ENCODE data around the gene MRPL19.

MRPL19 gene

GRCh38 chr2:75616406-75616805 lies 30.2 kb upstream of the MRPL19 start:
- no peak for DNase-seq (ENCODE audit: low read depth)

GRCh38 chr2:75616933-75617332 lies 29.6 kb upstream of the MRPL19 start:
- no peak for DNase-seq (ENCODE audit: low read depth)

- DNase-seq (ENCODE audit: low read depth) = peak; percentile 36
Measured at GRCh38 chr2:75619956-75620740, 26.4 kb upstream of the MRPL19 start.

- no peak for DNase-seq (ENCODE audit: low read depth)
Measured at GRCh38 chr2:75621228-75621627, 25.4 kb upstream of the MRPL19 start.

- no peak for DNase-seq (ENCODE audit: low read depth)
Measured at GRCh38 chr2:75622500-75622899, 24.1 kb upstream of the MRPL19 start.

- no peak for DNase-seq (ENCODE audit: low read depth)
Measured at GRCh38 chr2:75622929-75623328, 23.7 kb upstream of the MRPL19 start.

- peak; percentile 78 for DNase-seq (ENCODE audit: low read depth)
Measured at GRCh38 chr2:75627902-75628504, 18.6 kb upstream of the MRPL19 start.

- peak; percentile 31 for DNase-seq (ENCODE audit: low read depth)
Measured at GRCh38 chr2:75632091-75632701, 14.4 kb upstream of the MRPL19 start.

- DNase-seq (ENCODE audit: low read depth) = no peak
Measured at GRCh38 chr2:75632813-75633212, 13.8 kb upstream of the MRPL19 start.

GRCh38 chr2:75633620-75634019 lies 13.0 kb upstream of the MRPL19 start:
- no peak for DNase-seq (ENCODE audit: low read depth)

- no peak for DNase-seq (ENCODE audit: low read depth)
Measured at GRCh38 chr2:75634945-75635344, 11.6 kb upstream of the MRPL19 start.

- no peak for DNase-seq (ENCODE audit: low read depth)
Measured at GRCh38 chr2:75637568-75637967, 9.0 kb upstream of the MRPL19 start.

GRCh38 chr2:75640621-75641121 lies 5.9 kb upstream of the MRPL19 start:
- peak; percentile 81 for DNase-seq (ENCODE audit: low read depth)

- DNase-seq (ENCODE audit: low read depth) = peak; percentile 42
Measured at GRCh38 chr2:75641587-75641986, 5.0 kb upstream of the MRPL19 start.

- DNase-seq (ENCODE audit: low read depth) = no peak
Measured at GRCh38 chr2:75643980-75644379, 2.6 kb upstream of the MRPL19 start.

- DNase-seq (ENCODE audit: low read depth) = no peak
Measured at GRCh38 chr2:75645643-75646042, 940 bp upstream of the MRPL19 start.

- DNase-seq (ENCODE audit: low read depth) = no peak
Measured at GRCh38 chr2:75646090-75646582, 447 bp upstream of the MRPL19 start.

GRCh38 chr2:75647771-75648170 lies 1.2 kb downstream of the MRPL19 start:
- DNase-seq (ENCODE audit: low read depth) = no peak

GRCh38 chr2:75654012-75654411 lies 7.4 kb downstream of the MRPL19 start:
- no peak for DNase-seq (ENCODE audit: low read depth)

- peak; percentile 31 for DNase-seq (ENCODE audit: low read depth)
Measured at GRCh38 chr2:75655861-75656260, 9.3 kb downstream of the MRPL19 start.

GRCh38 chr2:75656563-75656962 lies 10.0 kb downstream of the MRPL19 start:
- no peak for DNase-seq (ENCODE audit: low read depth)

- no peak for DNase-seq (ENCODE audit: low read depth)
Measured at GRCh38 chr2:75657798-75658197, 11.2 kb downstream of the MRPL19 start.

- DNase-seq (ENCODE audit: low read depth) = no peak
Measured at GRCh38 chr2:75666911-75667310, 20.3 kb downstream of the MRPL19 start.
